ENCODE measurements around the gene OGDH. TPM values are rescaled to one million over a fixed set of nuclear protein-coding genes. Genes with fewer than 3 reads are reported as not detected.
"Not testable (repeated sequence)": the region's sequence is repeated elsewhere in the genome, so short reads cannot be mapped to it uniquely, and the experiment has no call there.

OGDH gene
- total RNA-seq, 1 donor from 2014 or later: 35.1 TPM

DNA sequence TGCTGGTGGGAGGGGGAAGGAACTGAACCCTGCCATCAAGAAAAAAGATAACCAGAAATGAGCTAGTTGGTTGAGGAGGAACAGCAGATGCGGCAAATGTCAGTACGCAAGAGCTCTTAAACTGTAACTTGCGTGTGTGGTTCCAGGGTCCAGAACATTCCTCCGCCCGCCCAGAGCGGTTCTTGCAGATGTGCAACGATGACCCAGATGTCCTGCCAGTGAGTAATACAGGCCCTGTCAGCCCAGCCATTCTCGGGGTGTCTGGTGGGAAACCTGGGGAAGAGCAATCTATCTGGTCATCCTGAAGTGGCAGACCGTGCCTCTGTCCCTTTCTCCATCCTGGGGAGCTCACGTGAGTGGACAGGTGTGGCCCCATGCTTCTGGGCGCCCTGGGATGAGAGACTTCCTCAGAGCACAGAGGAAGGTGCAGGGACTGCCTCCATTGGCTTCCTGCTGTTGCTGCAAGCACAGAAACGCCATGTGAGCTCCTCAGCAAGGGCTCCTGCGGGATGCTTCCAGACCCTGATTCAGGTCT is 91.7 kb downstream of the OGDH start:
- DNase-seq (ENCODE audit: low spot score in 2 of 2) (no peak), FAIRE-seq (no peak)

GRCh38 chr7:44699598-44699997 is 93.2 kb downstream of the OGDH start:
- not testable (repeated sequence) for FAIRE-seq; DNase-seq (ENCODE audit: low spot score in 2 of 2)

DNA sequence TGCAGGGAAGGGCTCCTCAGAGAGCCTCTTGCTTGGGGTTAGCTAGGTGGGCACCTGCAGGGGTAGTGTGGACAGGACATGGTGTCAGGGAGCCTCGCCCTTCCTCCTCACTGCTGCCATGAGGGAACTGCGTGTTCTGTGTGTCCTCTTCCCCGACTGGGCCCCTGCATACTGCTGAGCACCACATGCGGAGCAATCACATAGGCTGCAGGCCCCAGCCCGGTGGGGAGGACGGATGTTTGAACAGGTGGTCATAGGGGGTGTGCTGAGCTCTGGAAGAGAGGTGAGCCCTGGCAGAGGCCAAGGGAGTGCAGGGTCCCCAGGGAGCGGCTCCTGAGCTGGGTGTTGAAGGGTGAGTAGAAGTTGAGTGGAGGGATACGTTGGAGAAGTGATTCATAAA is 93.9 kb downstream of the OGDH start:
- DNase-seq (ENCODE audit: low spot score in 2 of 2): no peak
- FAIRE-seq: no peak

DNA sequence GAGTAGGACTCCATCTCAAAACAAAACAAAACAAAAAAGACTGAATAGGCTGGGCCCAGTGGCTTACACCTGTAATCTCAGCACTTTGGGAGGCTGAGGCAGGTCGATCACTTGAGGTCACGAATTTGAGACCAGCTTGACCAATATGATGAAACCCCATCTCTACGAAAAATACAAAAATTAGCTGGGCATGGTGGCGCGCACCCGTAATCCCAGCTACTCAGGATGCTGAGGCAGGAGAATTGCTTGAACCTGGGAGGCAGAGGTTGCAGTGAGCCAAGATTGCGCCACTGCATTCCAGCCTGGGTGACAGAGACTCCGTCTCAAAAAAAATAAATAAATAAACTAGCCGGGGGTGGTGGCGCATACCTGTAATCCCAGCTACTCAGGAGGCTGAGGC is 97.0 kb downstream of the OGDH start:
- not testable (repeated sequence) for DNase-seq (ENCODE audit: low spot score in 2 of 2); FAIRE-seq

GRCh38 chr7:44703921-44704320 is 97.5 kb downstream of the OGDH start:
- DNase-seq (ENCODE audit: low spot score in 2 of 2) (no peak), FAIRE-seq (no peak)

- FAIRE-seq (no peak), DNase-seq (ENCODE audit: low spot score in 2 of 2) (no peak)
Observed at GRCh38 chr7:44705434-44705833, 99.0 kb downstream of the OGDH start.

- FAIRE-seq (no peak), DNase-seq (ENCODE audit: low spot score in 2 of 2) (no peak)
Observed at GRCh38 chr7:44706788-44707557, 100.5 kb downstream of the OGDH start.

GRCh38 chr7:44707558-44708230 is 101.3 kb downstream of the OGDH start:
- FAIRE-seq (no peak), DNase-seq (ENCODE audit: low spot score in 2 of 2) (no peak)

- no peak for DNase-seq (ENCODE audit: low spot score in 2 of 2)
- FAIRE-seq: no peak
Observed at GRCh38 chr7:44709011-44709915, 102.8 kb downstream of the OGDH start.

DNA sequence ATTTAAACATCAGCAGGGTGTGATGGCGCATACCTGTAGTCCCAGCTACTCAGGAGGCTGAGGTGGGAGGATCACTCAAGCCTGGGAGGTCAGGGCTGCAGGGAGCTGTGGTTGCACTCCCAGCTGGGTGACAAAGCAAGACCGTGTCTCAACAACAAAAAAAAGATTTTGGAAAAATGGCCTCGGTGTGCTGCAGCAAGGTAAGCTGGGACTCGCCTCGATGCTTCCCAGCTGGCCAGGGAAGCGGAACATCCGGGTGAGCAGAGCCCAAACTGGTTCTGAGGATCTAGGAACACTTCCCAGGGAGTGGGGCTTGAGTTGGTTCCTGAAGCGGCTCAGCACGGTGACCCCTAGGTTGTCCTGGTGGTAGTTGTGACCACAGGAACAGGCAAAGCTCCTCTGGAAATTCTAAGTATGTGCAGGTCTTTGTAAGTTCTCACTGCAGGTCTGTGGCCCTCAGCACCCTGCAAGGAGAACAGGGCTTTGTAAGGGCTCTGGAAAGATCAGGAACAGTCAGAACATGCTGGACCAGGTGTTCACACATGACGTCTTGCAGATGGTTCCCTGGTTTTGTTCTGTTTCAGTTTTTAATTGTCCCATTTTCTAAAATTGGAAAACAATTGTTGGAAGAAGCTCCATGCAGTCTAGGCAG is 103.6 kb downstream of the OGDH start:
- DNase-seq (ENCODE audit: low spot score in 2 of 2) (no peak), FAIRE-seq (no peak)

DNA sequence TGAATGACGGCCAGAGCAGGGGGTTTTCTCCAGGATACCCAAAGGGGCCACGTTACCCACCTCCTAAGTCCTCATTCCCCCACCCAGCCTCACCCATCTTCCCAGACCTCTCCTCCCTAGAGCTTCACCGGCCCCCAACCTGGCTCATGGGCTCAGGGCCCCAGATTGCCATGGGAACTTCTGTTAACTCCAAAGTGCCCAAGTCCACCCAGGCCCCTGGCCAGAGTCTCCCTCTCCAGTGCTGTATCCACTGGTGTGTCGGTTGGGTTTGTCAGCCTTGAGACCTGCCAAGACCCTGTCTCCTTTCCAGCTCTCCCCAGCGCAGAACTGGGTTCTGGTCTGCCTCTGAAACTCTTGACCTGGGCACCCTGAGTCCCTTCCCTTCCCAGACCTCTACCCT is 105.1 kb downstream of the OGDH start:
- FAIRE-seq: no peak
- DNase-seq (ENCODE audit: low spot score in 2 of 2): no peak

DNA sequence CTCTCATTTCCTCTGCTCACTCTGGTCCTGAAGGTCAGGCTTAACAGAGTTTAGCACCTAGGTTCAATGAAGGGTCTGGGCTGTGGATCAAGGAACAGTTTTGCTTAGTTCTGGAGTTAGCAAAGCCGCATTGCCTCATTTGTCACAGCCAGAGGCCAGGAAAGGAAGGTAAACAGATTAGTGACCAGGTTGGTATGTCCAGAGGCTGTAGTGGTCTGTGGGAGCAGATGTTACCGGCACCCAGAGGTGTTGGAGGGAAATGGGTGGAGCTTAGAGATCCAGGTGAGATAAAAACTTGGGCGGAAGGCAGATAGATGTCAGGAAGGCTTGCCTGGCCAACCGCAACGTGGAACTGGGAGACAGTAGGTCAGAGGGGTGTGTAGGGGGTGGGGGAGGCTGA is 105.6 kb downstream of the OGDH start:
- FAIRE-seq: no peak
- DNase-seq (ENCODE audit: low spot score in 2 of 2): no peak

DNA sequence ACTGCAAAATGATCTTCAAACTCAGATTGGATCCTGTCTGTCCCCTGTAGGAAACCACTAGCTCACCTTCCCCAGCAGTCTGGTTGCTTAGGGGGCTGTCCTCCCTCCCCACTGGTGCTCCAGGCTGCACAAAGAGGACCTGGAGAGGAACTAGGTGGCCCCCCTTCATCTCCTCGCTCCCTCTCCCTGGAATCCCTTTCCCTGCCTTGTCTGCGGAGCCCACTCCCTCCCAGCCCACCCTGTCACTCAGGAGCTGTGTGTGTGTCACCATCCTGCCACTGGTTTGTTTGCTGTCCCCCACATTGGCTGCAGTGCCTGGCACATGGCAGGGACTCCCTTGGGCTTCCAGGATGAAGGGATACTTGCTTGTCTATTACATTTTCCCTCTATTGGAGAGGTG is 106.7 kb downstream of the OGDH start:
- DNase-seq (ENCODE audit: low spot score in 2 of 2) (no peak), FAIRE-seq (no peak)

DNA sequence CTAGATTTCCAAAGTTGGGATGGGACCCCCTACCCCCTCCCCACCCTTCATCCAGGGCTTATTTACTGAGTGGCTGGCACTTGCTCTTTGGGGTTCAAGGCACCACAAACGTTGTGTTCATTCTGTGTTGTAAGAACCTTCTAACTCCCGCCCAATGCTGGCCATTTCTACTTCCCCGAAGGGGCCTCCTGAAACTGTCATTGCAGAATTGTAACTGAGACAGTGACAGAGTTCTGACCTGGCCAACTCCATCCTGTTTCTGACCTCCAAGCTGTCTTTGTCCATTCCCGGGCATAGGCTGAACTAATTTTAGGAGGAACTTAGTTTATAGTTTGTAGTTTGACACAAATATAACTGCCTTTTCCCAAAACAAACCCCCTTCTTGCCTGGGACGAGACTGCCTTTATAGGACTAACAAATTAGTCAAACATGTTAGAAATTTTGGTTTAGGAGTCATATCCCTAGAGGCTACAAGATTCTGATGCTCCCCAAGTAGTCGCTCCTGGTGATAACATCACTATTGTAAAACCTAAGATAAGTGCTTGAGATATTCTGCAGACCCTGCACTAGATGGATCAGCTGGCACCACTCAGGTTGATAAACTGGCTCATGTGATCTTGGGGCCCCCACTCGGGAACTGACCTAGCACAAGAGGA is 107.4 kb downstream of the OGDH start:
- DNase-seq (ENCODE audit: low spot score in 2 of 2): no peak

GRCh38 chr7:44716205-44716604 is 109.8 kb downstream of the OGDH start:
- DNase-seq (ENCODE audit: low spot score in 2 of 2) (no peak), FAIRE-seq (no peak)

More for the DNA sequence above, 107.4 kb downstream of the OGDH start:
- no peak for FAIRE-seq

DNA sequence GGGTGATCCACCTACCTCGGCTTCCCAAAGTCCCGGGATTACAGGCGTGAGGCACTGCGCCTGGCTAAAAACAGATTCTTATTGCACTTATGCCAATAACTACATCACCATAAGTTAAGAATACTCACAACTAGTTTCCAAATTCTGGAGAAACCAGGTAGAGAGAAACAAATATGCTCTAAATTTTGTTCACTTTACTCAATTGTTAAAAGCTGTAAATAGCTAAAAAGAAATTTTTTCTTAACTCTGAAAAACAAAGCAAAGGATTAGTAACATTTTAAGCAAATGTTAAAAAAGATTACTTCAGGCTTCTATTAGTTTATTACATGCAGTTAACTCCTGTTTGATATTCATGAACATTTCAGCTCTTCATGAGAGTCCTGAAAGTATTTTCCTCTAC is 113.9 kb downstream of the OGDH start:
- DNase-seq (ENCODE audit: low spot score in 2 of 2) (no peak), FAIRE-seq (no peak)

DNA sequence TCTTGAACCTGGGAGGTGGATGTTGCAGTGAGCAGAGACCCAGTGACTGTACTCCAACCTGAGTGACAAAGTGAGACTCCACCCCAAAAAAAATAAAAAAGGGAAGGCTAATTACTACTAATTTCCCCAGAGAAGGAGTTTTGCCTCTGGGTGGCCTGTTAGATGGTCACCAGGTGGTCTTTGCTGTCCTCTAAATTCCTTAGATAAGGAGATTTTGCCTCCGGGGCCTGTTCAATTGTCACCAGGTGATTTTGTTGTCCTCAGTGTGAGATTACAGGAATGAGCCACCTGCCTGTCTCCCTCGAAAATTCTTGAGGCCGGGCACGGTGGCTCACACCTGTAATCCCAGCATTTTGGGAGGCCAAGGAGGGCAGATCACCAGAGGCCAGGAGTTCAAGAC is 117.8 kb downstream of the OGDH start:
- DNase-seq (ENCODE audit: low spot score in 2 of 2): no peak
- no peak for FAIRE-seq

- not testable (repeated sequence) for DNase-seq (ENCODE audit: low spot score in 2 of 2); FAIRE-seq
Observed at GRCh38 chr7:44726250-44726649, 119.8 kb downstream of the OGDH start.

DNA sequence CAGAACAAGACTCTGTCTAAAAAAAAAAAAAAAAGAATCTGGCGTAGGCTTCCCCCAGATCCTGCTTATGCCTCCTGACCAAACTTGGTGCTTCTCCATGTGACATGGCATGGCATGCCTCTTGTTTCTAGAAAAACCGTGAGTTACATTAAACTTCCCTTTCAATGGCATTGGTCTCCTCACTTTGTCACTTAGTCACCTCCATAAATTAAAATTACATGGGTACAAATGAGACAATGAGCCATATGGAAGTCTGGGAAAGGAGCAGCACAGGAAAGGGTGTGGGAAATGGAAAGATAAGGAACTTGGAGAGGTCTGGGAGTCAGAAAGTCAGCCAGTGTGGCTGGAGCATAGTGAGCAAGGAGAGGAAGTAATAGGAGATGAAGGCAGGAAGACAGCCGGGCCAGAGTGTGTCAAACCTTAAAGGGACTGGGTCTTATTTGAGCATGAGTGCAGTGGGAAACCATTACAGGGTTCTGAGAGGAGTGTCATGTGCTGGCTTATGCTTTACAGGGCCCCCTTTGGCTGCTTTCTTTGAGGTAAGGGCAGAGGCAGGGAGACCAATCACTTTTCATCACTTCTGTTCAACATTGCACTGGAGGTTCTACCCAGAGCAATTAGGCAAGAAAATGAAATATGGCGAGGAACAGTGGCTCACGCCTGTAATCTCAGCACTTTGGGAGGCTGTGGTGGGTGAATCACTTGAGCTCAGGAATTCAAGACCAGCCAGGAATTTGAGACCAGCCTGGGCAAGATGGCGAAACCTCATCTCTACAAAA is 120.9 kb downstream of the OGDH start:
- DNase-seq (ENCODE audit: low spot score in 2 of 2) (no peak), FAIRE-seq (no peak)

Data from frontal cortex (tissue), 4 donors.